WTC11 (cell line): ENCODE results near the gene SH2D1A.

Source experiments
- ESRRA ChIP-seq: sonication (generic); formaldehyde crosslinking; IDR thresholded peaks from 2 replicates; pipeline ENCODE4 v1.8.1; 2022; ENCODE audit warnings: mild to moderate bottlenecking, missing genetic modification reagents, borderline replicate concordance
- JAZF1 ChIP-seq: fragments of 250-450 bp; sonication (Bioruptor Pico); IDR thresholded peaks from 2 replicates; pipeline ENCODE4 v1.9.0; 2021; ENCODE audit warnings: moderate library complexity, mild to moderate bottlenecking, inconsistent platforms
- TCF7 ChIP-seq: sonication (generic); formaldehyde crosslinking; IDR thresholded peaks from 2 replicates; pipeline ENCODE4 v1.8.0; 2022; ENCODE audit warnings: mild to moderate bottlenecking, low read depth, missing genetic modification reagents, moderate library complexity
- ZNF219 ChIP-seq: sonication (generic); formaldehyde crosslinking; IDR thresholded peaks from 2 replicates; pipeline ENCODE4 v1.8.0; 2023; ENCODE audit warnings: missing genetic modification reagents, mild to moderate bottlenecking, borderline replicate concordance
- TF ChIP-seq, protein P1 (sequence below): fragments of 200-600 bp; IDR thresholded peaks from 2 replicates; pipeline ENCODE4 v1.8.0; 2022; ENCODE audit warnings: antibody characterized with exemption
- TF ChIP-seq, protein P2 (sequence below): sonication (generic); formaldehyde crosslinking; IDR thresholded peaks from 2 replicates; pipeline ENCODE4 v1.8.1; 2022; ENCODE audit warnings: low read depth, mild to moderate bottlenecking, moderate library complexity, missing genetic modification reagents, borderline replicate concordance
- TF ChIP-seq, protein P3 (sequence below): sonication (generic); formaldehyde crosslinking; IDR thresholded peaks from 2 replicates; pipeline ENCODE4 v1.8.0; 2023; ENCODE audit warnings: missing genetic modification reagents
- TF ChIP-seq, protein P4 (sequence below): fragments of 250-450 bp; sonication (Bioruptor Pico); IDR thresholded peaks from 2 replicates; pipeline ENCODE4 v2.1.2; 2022; ENCODE audit warnings: mild to moderate bottlenecking, moderate library complexity
- TF ChIP-seq, protein P5 (sequence below): sonication (generic); formaldehyde crosslinking; conservative IDR thresholded peaks from 2 replicates; pipeline ENCODE4 v1.8.1; 2022; ENCODE audit warnings: mild to moderate bottlenecking, missing genetic modification reagents
- TF ChIP-seq, protein P6 (sequence below): sonication (generic); formaldehyde crosslinking; IDR thresholded peaks from 2 replicates; pipeline ENCODE4 v1.8.0; 2023; ENCODE audit warnings: mild to moderate bottlenecking, missing genetic modification reagents

DNA sequence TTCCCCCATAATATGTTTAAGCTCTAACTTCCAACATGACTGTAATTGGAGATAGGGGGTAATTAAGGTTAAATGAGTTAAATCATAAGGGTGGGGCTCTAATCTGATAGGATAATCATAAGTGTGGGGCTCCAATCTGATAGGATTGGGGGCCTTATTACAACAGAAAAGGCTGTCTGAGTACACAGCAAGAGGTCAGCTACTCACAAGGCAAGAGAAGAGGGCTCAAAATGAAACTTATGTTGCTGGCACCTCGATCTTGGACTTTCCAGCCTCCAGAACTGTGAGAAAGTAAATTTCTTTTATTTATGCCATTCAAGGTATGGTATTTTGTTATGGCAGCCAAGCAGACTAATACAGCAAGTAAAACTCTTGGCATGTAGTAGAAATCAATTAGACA is 16.4 kb downstream of the SH2D1A start:
- TF ChIP-seq, protein P1, sequence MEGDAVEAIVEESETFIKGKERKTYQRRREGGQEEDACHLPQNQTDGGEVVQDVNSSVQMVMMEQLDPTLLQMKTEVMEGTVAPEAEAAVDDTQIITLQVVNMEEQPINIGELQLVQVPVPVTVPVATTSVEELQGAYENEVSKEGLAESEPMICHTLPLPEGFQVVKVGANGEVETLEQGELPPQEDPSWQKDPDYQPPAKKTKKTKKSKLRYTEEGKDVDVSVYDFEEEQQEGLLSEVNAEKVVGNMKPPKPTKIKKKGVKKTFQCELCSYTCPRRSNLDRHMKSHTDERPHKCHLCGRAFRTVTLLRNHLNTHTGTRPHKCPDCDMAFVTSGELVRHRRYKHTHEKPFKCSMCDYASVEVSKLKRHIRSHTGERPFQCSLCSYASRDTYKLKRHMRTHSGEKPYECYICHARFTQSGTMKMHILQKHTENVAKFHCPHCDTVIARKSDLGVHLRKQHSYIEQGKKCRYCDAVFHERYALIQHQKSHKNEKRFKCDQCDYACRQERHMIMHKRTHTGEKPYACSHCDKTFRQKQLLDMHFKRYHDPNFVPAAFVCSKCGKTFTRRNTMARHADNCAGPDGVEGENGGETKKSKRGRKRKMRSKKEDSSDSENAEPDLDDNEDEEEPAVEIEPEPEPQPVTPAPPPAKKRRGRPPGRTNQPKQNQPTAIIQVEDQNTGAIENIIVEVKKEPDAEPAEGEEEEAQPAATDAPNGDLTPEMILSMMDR, result no peak
- TF ChIP-seq, protein P2, sequence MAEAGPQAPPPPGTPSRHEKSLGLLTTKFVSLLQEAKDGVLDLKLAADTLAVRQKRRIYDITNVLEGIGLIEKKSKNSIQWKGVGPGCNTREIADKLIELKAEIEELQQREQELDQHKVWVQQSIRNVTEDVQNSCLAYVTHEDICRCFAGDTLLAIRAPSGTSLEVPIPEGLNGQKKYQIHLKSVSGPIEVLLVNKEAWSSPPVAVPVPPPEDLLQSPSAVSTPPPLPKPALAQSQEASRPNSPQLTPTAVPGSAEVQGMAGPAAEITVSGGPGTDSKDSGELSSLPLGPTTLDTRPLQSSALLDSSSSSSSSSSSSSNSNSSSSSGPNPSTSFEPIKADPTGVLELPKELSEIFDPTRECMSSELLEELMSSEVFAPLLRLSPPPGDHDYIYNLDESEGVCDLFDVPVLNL (CRISPR knock-in tag), result no peak
- TF ChIP-seq, protein P3, sequence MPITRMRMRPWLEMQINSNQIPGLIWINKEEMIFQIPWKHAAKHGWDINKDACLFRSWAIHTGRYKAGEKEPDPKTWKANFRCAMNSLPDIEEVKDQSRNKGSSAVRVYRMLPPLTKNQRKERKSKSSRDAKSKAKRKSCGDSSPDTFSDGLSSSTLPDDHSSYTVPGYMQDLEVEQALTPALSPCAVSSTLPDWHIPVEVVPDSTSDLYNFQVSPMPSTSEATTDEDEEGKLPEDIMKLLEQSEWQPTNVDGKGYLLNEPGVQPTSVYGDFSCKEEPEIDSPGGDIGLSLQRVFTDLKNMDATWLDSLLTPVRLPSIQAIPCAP (CRISPR knock-in tag), result no peak
- TF ChIP-seq, protein P4, sequence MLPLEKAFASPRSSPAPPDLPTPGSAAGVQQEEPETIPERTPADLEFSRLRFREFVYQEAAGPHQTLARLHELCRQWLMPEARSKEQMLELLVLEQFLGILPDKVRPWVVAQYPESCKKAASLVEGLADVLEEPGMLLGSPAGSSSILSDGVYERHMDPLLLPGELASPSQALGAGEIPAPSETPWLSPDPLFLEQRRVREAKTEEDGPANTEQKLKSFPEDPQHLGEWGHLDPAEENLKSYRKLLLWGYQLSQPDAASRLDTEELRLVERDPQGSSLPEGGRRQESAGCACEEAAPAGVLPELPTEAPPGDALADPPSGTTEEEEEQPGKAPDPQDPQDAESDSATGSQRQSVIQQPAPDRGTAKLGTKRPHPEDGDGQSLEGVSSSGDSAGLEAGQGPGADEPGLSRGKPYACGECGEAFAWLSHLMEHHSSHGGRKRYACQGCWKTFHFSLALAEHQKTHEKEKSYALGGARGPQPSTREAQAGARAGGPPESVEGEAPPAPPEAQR, result no peak
- TF ChIP-seq TCF7 (CRISPR knock-in tag), result no peak
- TF ChIP-seq, protein P5, sequence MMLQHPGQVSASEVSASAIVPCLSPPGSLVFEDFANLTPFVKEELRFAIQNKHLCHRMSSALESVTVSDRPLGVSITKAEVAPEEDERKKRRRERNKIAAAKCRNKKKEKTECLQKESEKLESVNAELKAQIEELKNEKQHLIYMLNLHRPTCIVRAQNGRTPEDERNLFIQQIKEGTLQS (CRISPR knock-in tag), result no peak
- no peak for TF ChIP-seq ESRRA (CRISPR knock-in tag)
- TF ChIP-seq, protein P6, sequence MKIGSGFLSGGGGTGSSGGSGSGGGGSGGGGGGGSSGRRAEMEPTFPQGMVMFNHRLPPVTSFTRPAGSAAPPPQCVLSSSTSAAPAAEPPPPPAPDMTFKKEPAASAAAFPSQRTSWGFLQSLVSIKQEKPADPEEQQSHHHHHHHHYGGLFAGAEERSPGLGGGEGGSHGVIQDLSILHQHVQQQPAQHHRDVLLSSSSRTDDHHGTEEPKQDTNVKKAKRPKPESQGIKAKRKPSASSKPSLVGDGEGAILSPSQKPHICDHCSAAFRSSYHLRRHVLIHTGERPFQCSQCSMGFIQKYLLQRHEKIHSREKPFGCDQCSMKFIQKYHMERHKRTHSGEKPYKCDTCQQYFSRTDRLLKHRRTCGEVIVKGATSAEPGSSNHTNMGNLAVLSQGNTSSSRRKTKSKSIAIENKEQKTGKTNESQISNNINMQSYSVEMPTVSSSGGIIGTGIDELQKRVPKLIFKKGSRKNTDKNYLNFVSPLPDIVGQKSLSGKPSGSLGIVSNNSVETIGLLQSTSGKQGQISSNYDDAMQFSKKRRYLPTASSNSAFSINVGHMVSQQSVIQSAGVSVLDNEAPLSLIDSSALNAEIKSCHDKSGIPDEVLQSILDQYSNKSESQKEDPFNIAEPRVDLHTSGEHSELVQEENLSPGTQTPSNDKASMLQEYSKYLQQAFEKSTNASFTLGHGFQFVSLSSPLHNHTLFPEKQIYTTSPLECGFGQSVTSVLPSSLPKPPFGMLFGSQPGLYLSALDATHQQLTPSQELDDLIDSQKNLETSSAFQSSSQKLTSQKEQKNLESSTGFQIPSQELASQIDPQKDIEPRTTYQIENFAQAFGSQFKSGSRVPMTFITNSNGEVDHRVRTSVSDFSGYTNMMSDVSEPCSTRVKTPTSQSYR, result no peak
- TF ChIP-seq JAZF1 (CRISPR knock-in tag), result no peak
- TF ChIP-seq ZNF219 (CRISPR knock-in tag), result no peak
